GM18870 (cell line): ENCODE measurements around the gene SSR1.
"Not testable (repeated sequence)": the region's sequence is repeated elsewhere in the genome, so short reads cannot be mapped to it uniquely, and the experiment has no call there.

Experiments used
- ATAC-seq: cut with Tn5 transposase; IDR thresholded peaks from one replicate; pipeline ENCODE4 v1.9.1; 2021; ENCODE audit warnings: moderate library complexity; ENCODE audit not compliant: unreplicated experiment

The SSR1 gene

DNA sequence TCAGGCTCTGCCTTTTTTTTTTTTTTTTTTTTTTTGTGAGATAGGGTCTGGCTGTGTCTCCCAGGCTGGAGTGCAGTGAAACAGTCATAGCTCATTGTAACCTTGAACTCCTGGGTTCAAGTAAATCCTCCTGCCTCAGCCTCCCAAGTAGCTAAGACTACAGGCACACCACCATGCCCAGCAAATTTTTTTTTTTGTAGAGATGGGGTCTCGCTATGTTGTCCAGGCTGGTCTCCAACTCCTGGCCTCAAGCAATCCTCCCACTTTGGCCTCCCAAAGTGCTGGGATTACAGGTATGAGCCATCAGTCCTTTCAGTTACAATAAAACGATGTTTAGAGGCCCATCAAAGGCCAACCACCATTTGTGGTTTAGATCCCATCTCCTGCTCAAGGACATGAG lies 6.4 kb upstream of the SSR1 start:
- not testable (repeated sequence) for ATAC-seq

DNA sequence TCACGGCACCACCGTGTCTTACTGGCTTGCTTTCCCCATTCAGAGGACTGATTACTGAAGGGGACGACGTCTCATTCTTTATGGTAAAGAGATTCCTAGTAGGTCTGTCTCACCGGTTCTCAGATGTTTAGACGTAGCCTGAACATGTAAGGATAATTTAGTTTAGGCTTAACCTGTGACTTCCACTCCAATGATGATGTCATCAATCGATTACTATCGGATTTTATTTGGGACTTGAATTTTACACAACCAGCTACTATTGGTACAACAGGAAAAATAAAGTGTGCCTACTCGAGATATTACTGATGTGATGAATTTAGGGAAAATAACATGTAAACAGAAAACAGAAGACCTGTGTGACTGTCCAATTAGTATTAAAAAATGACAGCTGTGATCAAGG lies 4.5 kb upstream of the SSR1 start:
- ATAC-seq: no peak

- ATAC-seq: no peak
Observed at GRCh38 chr6:7316658-7317533, 3.9 kb upstream of the SSR1 start.

DNA sequence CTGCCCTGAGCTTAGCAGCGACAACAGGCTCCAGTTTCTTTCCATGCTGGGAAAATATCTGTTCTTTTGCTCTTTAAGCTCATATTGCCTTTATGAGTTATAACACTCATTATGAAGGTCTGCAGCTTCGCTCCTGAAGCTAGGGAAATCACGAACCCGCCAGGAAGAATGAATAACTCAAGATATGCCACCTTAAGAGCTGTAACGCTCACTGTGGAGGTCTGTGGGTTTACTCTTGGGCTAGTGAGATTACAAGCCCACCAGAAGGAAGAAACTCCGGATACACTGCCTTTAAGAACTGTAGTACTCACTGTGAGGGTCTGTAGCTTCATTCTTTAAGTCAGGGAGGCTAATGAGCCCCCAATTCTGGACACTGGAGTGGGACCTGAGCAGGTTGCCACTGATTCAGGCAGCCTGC lies 3.0 kb upstream of the SSR1 start:
- ATAC-seq: no peak

GRCh38 chr6:7315087-7315947 lies 2.3 kb upstream of the SSR1 start:
- not testable (repeated sequence) for ATAC-seq

DNA sequence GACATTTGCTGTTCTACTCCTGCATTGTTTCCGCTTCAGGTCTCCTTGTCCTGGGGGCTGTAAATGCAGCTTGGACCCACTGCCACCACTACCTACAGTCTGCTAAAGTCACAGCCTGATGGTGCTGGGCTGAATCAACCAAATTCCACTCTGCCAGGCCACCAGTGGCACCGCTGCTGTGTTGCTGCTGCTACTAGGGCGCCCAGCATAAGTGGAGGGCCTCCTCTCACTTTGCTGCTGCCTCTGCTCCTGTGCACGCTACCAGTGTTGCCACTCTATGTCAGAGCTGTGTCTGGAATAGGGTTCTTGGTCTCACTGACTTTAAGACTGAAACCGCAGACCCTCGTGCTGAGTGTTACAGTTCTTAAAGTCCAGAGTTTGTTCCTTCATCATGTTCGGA lies 1.4 kb upstream of the SSR1 start:
- no peak for ATAC-seq

- ATAC-seq: no peak
Observed at GRCh38 chr6:7313505-7314165, 636 bp upstream of the SSR1 start.

GRCh38 chr6:7311917-7312615 lies 933 bp downstream of the SSR1 start:
- ATAC-seq: no peak

- ATAC-seq: no peak
Observed at GRCh38 chr6:7311176-7311575, 1.8 kb downstream of the SSR1 start.

DNA sequence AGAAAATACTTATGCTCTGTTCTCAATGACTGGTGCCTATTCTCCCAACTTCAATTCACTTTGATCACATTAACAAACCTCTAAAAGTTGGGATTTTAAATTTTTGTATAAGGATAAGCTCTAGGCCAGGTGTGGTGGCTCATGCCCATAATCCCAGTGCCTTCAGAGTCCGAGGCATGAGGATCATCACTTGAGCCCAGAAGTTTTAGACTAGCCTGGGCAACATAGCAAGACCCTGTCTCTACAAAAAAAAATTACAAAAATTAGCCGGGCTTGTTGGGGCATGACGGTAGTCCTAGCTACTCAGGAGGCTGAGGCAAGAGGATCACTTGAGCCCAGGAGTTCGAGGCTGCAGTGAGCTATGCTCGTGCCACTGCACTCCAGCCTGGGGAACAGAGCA lies 3.9 kb downstream of the SSR1 start:
- ATAC-seq: no peak

- no peak for ATAC-seq
Observed at GRCh38 chr6:7307533-7307932, 5.5 kb downstream of the SSR1 start.

- no peak for ATAC-seq
Observed at GRCh38 chr6:7304821-7305220, 8.2 kb downstream of the SSR1 start.

GRCh38 chr6:7301702-7302101 lies 11.3 kb downstream of the SSR1 start:
- ATAC-seq: no peak

- ATAC-seq: no peak
Observed at GRCh38 chr6:7300926-7301325, 12.1 kb downstream of the SSR1 start.

DNA sequence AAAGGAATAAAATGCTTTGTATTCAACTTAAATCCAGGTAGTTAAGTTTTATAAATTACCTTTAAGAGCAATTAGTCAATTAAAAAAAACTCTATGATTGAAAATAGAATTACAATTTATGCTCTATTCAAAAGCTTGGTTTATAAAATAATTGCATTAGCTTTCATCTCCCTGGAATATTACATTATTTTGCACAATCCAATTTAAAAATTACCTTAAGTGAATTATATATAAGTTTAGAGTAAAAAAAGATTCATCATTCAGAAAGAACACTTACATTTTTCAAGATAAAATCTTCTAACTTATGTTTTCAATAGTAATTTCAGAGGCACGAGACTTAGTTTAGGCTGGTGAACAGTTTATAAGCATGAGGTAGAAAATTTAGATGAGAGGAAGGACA lies 14.9 kb downstream of the SSR1 start:
- ATAC-seq: no peak

DNA sequence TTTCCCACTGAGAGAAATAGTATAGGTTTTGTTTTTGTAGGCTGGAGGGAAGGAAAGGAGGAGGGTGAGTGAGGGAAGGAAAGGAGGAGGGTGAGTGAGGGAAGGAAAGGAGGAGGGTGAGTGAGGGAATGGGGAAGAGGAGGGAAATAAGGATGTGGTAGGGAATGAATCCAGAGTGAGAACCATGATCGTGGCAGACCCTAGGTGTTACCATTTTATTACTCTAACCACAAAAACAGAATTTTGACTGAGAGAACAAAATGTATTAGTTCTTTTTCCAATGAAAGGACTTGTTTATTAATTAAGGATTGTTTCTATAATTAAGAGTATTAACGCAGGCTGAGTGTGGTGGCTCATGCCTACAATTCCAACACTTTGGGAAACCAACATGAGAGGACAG lies 16.4 kb downstream of the SSR1 start:
- ATAC-seq: no peak

- ATAC-seq: no peak
Observed at GRCh38 chr6:7295916-7296315, 17.1 kb downstream of the SSR1 start.

GRCh38 chr6:7292596-7293255 lies 20.3 kb downstream of the SSR1 start:
- ATAC-seq: no peak

DNA sequence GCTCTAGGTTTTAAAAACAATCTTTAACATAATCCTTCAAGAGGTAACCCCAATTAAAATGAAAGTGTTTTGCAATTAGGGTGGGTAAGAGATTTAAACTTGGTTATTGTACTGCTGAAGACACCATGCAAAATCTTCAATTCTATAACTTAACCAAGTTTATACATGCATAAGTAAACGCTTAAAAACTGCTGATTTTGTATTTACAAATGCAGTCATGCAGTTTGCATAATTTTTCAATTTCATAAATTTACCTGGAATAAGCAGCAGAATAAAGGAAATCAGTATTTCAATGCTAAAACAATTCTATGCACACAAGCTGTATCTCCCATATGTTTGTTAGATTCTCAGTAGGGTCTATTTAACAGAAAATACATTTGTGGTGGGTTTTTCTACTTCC lies 22.9 kb downstream of the SSR1 start:
- no peak for ATAC-seq

GRCh38 chr6:7285416-7285815 lies 27.6 kb downstream of the SSR1 start:
- no peak for ATAC-seq
